NT2/D1 (cell line): ENCODE results near the gene PROB1.

ENCODE experiments used
- SUZ12 ChIP-seq: IDR thresholded peaks from 2 replicates; pipeline ENCODE4 v1.6.1; 2011; ENCODE audit not compliant: insufficient read length, insufficient read depth; ENCODE audit errors: extremely low read depth
- YY1 ChIP-seq: IDR thresholded peaks from 2 replicates; pipeline ENCODE4 v1.6.1; 2011; ENCODE audit not compliant: insufficient read length, insufficient read depth
- ZNF274 ChIP-seq: IDR thresholded peaks from 2 replicates; pipeline ENCODE4 v1.6.1; 2011; ENCODE audit warnings: mild to moderate bottlenecking, low read depth, low read length

- TF ChIP-seq YY1 (no peak), SUZ12 (no peak), ZNF274 (no peak)
These were observed 7.2 kb downstream of the PROB1 start for GRCh38 chr5:139387611-139388197.
